Pons (tissue), 1 donor: ENCODE measurements around the gene HBG1.

Experiments used
- DNase-seq: peaks from one replicate; pipeline ENCODE4 v3.0.0-alpha.2; 2016; ENCODE audit warnings: low spot score

Gene HBG1

DNA sequence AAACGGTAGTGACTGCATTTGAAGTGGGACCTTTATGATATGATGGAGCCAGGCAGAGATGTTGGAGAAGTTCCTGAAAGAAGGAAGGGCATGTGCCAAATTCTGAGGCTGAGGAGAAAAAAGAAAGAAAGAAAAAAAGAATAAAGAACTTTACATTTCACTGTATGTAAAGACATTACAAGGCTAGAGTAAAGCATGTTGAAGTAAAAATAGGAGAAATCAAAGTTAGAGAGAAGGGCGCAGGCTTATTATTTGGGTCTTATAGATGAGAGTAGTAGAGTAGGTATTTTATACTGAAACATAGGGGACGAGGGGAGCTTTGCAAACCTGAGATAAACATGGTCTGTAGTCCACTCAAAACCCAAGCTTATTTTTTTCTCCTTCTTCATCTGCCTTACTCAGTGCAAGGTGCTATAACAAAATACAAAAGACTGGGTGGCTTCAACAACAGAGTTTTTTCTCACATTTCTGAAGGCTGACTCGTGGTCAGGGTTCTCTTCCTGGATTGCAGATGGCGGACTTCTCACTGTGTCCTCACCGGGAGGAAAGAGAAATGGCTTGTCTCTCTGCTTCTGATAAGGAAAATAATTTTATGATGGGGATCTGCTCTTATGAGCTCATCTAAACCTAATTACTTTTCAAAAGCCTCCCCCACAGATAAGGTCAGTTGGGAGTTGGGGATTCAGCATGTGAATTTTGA is 2.7 kb downstream of the HBG1 start:
- DNase-seq, result no peak

DNA sequence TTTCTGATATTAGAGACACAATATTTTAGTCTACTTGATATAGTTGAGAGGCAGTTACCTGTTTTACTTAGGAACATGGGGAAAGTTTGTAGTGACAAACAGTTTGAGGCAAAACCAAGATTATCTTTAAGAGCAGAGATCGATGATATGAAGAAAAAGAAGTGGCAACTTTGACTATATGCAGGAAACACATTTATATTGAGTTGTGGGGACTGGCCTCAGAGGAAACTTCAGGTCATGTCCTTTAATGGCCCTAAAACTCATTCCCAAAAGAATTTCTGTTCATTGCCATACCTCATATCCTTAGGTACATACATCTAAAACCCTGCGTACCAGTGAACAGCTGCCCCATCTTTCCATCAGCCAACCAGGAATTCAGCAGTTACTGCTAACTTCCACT is 4.5 kb downstream of the HBG1 start:
- DNase-seq, result no peak

DNA sequence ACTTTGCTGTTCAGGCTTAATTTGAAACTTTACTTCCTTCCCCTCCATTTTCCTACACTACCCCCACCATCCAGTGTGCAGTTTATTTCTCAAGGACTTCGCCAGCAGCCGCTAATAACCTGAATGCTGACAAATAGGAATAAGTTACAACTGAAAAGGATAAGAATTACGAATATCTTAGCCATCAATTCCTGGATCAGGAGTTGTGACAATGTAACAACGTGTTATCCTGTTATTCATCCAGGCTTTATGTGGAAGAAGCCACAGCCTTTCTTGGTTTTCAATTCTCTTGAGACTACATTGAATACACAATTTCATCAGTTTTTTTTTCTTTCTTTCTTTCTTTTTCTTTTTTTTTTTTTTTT is 5.9 kb downstream of the HBG1 start:
- no peak for DNase-seq

DNA sequence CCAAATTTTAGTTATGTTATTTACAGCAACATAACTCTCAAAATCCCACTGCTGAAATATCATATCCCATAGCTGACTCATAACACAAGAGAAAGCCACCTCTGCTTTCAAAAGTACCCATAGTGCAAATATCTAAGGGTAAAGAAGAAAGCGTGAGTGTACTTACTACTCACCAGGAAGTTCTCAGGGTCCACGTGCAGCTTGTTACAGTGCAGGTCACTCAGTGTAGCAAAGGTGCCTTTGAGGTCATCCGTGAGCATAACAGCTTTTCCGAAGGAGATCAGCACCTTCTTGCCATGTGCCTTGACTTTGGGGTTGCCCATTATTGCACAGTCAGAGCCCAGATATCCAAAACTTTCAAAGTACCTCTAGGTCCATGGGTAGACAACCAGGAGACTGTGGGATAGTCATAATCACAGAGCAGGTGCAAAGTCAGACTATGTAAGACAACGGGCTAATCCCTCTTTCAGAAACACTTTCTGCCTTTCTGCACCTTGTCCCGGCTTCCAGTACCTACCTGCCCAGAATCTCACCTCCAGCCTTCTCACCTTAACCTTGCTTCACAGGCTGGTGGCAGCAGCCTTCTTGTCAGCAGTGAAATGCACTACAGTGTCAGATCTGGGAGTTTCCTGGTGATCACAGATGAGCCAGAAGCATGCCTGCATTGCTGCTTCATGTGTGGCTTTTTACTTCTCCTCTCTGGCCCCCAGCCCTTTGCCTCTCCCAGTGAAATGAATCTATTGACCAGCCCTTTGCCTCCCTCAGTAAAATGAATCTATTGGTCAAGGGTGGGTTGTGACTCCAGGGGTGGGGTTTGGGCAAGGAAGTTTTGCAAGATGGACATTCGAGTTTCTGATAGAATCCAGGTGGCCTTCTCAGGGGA is 6.5 kb downstream of the HBG1 start:
- no peak for DNase-seq

DNA sequence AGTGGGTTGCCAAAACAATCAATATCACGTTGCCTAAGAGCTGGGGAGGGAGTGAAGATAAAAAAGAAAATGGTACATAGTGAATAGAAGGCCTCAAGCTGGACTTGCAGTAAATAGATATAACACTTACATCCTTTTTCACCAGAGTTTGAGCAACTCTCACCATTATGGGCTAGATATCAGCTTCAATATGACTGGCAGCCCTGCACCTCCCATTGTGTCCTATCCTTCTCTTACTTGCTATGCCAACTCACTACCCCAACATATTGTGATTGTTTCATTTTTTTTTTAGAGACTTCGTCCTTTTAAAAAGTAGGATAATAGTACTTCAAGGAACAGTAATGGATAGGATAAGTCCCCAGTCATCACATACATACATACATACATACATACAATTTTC is 7.4 kb downstream of the HBG1 start:
- no peak for DNase-seq

DNA sequence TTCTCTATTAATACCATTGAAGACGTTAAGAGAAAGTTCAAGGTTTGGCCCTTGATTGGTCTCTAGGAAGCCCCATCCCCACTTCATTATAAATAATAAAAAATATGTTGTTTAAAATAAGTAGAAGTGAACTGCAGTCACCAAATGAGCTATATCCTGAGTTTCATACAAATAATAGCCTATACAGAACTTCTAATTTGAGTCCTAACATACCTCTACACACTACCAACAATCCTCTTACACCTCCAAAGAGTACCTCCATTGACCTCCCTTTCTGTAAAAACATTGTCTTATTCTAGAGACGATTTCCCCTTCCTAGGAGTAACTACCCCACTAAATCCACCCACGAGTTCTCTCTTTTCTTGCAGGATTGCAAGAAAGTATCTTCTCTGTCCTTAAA is 8.2 kb downstream of the HBG1 start:
- DNase-seq, result no peak

DNA sequence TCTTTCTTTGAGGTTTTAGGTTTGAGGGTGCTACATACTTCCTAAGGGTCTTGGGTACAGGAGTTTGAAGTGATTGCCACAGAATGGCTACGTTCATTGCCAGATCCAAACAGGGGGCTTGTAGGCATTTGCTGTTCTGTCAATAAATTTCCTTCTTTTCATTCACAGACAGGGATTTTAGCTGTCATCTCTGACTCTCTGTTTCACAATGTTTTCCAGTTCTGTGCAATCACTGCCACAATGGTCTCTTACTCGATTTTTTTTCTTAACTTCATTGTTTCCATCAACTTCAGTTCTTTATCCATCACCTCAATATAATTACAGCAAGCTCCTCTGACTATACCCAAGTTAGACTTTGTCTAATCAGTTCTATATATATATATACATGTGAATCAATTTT is 9.2 kb downstream of the HBG1 start:
- DNase-seq, result no peak

DNA sequence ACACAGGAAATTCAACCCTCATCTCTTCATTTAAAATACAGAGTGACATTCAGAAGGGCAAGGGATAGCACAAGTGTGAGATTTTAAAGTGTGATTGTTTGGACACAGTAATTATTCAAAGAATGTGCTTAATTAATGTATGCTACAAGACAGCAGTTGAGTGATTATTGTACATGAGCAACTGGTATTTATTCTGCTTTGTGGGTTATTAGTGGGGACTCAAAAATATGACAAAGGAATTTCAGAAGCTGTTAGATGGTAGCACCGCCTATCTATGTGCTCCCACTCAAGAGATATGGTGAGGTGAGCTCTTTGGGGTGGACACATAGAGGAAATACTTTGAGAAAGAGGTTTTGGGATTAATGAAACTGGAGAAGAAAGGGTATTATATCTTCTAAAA is 9.6 kb downstream of the HBG1 start:
- DNase-seq, result no peak

DNA sequence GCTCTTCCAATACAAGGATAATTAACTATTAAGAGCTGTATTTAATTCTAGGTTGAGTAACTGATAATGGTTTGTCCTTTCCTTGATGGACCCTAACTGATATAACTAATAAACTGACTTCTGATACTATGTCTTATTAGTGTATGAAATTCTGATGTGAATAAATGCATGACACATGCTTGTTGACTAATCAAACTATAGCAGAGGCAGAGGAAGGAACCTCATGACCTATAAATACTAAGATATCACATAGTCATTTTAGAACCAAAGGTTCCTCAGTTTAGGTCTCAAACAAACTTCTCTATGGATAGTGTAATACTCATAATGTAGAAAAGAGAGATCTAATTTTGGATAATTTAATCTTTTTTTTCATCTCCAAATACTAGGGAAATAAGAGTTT is 10.6 kb downstream of the HBG1 start:
- no peak for DNase-seq

DNA sequence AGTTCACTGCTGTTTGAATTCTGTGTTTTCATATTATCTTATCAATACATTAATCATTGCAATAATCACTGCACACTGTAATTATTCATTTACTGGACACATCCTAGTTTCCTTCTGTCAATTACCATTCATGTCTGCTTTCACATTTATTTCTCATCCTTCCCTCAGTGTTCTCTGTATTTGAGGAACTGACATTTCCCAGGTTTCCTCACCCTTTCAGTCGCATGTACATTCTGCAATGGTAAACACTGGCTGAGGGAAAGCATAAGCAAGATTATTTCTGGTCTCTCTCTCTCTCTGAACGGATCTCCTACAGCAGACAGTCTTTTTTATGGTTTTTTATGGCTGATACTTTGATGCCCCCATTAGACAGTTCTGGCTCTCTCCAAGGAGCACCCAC is 11.2 kb downstream of the HBG1 start:
- no peak for DNase-seq

DNA sequence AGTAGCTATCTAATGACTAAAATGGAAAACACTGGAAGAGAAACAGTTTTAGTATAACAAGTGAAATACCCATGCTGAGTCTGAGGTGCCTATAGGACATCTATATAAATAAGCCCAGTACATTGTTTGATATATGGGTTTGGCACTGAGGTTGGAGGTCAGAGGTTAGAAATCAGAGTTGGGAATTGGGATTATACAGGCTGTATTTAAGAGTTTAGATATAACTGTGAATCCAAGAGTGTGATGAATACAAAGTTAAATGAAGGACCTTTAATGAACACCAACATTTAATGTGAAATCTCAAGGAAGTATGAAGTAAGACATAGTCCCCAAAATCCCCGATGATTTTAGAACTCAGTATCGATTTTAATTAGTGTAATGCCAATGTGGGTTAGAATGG is 12.2 kb downstream of the HBG1 start:
- no peak for DNase-seq

DNA sequence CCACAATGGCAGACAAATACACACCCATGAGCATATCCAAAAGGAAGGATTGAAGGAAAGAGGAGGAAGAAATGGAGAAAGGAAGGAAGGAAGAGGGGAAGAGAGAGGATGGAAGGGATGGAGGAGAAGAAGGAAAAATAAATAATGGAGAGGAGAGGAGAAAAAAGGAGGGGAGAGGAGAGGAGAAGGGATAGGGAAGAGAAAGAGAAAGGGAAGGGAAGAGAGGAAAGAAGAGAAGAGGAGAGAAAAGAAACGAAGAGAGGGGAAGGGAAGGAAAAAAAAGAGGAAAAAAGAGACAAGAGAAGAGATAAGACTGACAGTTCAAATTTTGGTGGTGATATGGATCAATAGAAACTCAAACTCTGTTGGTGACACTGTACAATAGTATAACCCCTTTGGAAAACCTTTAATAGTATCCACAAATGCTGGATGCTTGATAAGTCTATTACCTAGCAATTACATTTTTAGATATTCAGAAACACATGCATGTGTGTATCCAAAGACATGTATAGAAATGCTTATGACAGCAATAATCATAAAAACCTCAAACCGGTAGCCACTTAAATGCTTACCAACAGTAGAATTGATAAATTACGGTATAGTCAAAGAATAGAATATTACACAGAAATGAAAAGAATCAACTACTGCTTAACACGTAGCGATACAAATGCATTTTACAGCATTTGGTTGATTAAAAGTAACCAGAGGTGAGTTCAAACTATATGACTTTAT is 14.1 kb downstream of the HBG1 start:
- DNase-seq, result no peak

DNA sequence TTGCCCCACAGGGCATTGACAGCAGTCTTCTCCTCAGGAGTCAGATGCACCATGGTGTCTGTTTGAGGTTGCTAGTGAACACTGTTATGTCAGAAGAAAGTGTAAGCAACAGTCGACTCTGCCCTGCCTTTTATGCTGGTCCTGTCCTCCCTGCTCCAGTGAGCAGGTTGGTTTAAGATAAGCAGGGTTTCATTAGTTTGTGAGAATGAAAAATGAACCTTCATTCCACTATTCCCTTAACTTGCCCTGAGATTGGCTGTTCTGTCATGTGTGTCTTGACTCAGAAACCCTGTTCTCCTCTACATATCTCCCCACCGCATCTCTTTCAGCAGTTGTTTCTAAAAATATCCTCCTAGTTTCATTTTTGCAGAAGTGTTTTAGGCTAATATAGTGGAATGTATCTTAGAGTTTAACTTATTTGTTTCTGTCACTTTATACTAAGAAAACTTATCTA is 15.2 kb downstream of the HBG1 start, which contains the start of gene HBD:
HBD (minus strand) TSS at position 103 of the 454 bp plus-strand sequence; CDS start at position 53, 50 bp downstream.
- no peak for DNase-seq

DNA sequence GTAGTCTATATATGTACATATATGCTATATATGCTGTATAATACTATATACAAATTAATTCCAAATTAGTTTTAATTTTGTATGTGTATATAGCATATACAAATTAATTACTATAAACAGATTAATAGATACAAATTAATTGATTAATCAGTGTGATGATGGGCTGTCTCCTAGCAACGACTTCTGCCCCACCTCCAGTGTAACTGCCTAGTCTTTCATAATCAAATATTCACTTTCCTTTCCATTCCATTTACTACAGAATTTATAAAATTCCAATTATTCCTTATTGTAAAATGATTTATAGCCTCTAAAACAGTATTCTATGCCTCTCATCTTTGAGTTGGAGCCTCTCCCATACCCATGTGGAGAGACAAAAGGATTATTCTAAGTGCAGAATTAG is 16.4 kb downstream of the HBG1 start:
- DNase-seq, result no peak

DNA sequence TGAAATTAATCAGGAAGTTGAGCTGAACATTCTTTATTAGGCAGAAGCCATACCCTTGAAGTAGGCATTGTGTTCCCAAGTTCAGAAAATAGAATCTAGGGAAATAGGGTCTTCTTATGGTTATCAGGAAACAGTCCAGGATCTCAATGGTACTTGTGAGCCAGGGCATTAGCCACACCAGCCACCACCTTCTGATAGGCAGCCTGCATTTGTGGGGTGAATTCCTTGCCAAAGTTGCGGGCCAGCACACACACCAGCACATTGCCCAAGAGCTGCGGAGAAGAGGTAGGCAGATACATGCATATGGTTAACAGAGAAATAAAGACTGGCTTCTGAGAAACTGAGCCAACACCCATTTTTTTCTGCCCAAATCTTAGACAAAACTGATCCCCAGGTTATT is 16.8 kb downstream of the HBG1 start:
- no peak for DNase-seq

DNA sequence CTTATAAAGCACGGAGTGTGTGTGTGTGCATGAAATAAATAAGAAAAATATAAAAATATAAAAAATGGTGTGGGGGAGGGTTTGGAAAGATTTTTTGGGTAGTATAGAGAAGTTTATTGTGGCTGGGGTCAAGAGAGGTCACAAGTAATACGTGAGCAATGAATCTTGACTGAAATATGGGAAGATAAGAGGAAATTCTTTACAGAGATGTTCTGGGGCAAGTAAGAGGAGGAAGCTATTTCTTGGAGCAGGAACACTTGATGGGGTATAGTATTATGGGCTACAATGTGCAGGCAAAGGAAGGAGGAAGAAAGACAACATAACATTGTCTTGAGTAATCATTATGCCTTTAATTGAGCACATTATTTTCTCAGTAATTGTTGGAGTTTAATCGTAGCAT is 17.5 kb downstream of the HBG1 start:
- DNase-seq, result no peak

DNA sequence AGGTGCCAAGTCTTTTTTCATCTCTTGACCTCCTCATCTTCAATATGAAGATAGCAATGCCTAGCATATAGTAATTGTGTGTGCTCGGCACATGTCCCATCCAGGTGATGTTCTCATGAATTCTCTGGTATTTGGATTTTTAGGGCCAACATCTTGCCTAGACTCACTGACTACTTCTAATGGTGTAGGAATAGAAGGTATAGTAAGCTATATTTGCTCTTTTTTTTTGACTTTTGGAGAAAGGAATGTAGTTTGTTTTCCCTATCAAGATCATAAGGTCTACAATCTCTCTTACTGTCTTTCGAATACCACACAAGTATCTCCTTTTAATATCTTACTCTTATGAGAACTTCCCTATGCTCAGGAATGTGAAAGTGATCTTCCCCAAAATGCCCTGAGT is 18.5 kb downstream of the HBG1 start:
- no peak for DNase-seq

DNA sequence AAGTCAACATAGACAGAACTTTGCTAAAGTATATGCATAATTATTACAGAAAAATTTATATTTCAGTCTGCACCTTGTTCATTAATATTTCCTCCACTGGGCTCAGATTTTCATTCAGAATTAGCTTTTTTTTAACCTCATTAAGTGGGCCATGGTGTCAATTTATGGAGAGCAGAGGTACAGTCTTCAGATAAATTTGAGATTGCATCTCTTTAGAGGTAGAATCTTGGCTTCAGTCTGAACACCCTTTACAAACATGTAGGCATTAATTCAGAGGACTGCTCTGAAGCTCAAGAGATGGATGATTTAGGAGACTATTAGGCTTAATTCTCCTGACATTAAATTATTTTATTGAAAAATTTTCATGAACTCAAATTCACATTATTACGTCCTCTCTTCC is 19.4 kb downstream of the HBG1 start:
- DNase-seq, result no peak

DNA sequence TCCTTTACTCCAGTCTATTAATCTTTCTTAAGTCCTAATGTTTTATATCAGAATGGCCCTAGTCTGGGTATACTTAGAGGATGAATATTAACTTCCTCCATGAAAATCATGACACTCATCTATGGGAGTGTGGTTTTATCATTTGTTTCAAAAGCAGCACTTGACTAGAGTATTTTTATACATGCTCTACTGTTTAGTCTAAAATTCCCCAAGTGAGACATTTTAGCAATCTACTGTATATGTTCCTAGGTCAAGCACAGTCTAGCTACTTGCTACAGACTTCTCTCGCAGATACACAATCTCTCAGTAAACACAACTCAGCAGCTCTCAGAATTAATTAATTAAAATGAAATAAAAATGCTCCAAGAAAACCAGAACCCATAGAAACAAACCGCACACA is 19.9 kb downstream of the HBG1 start:
- no peak for DNase-seq

DNA sequence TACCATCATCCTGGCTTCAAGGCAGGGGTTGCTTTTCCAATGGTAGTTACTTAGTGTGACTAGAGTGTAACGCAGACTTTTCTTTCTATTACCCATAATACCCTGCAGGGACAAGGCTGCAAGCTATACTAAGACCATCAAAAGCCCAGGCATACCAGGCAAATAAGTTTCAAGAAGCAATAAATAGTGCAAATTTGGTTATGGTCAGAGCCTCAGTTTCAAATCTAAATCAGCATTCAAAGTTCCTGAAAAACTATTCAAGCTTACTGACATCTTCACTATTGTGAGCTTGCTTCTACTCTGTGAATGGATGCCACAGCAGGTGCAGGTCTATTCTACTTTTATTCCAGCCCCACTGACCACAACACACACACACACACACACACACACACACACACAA is 20.3 kb downstream of the HBG1 start:
- no peak for DNase-seq

DNA sequence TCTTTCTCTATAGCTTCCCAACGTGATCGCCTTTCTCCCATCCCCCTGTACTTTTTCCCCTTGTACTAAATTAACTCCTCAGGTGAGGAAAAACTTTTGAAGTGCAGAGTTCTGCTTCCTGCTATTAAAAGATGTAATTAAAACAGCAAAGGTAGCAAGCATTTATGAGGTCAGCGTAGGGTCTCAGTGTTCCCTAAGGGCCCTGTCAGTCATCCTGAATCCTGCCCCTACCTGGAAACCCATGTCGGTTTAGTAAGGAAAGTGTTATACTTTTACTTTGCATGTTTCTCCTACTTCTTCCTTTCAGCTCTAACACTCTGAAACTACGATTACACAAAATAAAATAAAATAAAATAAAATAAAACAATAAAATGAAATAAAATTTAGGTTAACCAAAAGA is 21.5 kb downstream of the HBG1 start:
- DNase-seq, result no peak

DNA sequence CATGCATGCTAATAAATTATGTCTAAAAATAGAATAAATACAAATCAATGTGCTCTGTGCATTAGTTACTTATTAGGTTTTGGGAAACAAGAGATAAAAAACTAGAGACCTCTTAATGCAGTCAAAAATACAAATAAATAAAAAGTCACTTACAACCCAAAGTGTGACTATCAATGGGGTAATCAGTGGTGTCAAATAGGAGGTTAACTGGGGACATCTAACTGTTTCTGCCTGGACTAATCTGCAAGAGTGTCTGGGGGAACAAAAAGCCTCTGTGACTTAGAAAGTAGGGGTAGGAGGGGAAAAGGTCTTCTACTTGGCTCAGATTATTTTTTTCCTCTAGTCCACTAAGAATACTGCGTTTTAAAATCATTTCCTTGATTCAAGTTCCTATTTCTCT is 22.0 kb downstream of the HBG1 start:
- no peak for DNase-seq

DNA sequence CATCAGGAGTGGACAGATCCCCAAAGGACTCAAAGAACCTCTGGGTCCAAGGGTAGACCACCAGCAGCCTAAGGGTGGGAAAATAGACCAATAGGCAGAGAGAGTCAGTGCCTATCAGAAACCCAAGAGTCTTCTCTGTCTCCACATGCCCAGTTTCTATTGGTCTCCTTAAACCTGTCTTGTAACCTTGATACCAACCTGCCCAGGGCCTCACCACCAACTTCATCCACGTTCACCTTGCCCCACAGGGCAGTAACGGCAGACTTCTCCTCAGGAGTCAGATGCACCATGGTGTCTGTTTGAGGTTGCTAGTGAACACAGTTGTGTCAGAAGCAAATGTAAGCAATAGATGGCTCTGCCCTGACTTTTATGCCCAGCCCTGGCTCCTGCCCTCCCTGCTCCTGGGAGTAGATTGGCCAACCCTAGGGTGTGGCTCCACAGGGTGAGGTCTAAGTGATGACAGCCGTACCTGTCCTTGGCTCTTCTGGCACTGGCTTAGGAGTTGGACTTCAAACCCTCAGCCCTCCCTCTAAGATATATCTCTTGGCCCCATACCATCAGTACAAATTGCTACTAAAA is 22.8 kb downstream of the HBG1 start, which contains the start of gene HBB:
HBB (minus strand) TSS at position 340 of the 579 bp plus-strand sequence; CDS start at position 290, 50 bp downstream.
- DNase-seq, result no peak
